SU-DHL-6 (cell line): ENCODE measurements around the gene PRDM15.

Experiments
- H2AFZ ChIP-seq: fragments of 200-600 bp; sonication (generic); 2 replicates; pipeline ENCODE4 v1.6.1; 2014; ENCODE audit warnings: low read depth, mild to moderate bottlenecking, moderate library complexity, mixed read lengths, antibody characterized with exemption, low read length; ENCODE audit not compliant: severe bottlenecking
- H3F3A ChIP-seq: fragments of 200-600 bp; shearing (Covaris generic); 2 replicates; pipeline ENCODE4 v1.6.0; 2016; ENCODE audit warnings: antibody characterized with exemption, mild to moderate bottlenecking; ENCODE audit not compliant: insufficient read depth
- H3K27ac ChIP-seq: fragments of 200-600 bp; sonication (generic); 2 replicates; pipeline ENCODE4 v1.5.1; 2016; ENCODE audit warnings: low read depth, mild to moderate bottlenecking, low read length, moderate library complexity, mixed read lengths
- H3K27me3 ChIP-seq: fragments of 200-600 bp; sonication (generic), shearing (Covaris generic); 2 replicates; pipeline ENCODE4 v1.6.0; 2014; ENCODE audit warnings: mild to moderate bottlenecking, low read length
- H3K36me3 ChIP-seq: fragments of 200-600 bp; sonication (generic); 2 replicates; pipeline ENCODE4 v1.6.1; 2014; ENCODE audit warnings: mild to moderate bottlenecking, low read length, mixed read lengths
- H3K4me2 ChIP-seq: fragments of 300-600, 200-600 bp; shearing (Covaris generic), sonication (generic); 2 replicates; pipeline ENCODE4 v1.6.0; 2014; ENCODE audit warnings: low read length, low read depth, mild to moderate bottlenecking; ENCODE audit not compliant: poor library complexity, severe bottlenecking
- H3K4me3 ChIP-seq: fragments of 200-600 bp; sonication (generic); 2 replicates; pipeline ENCODE4 v1.5.1; 2014; ENCODE audit warnings: antibody characterized with exemption, low read length, mild to moderate bottlenecking, mixed read lengths; ENCODE audit not compliant: insufficient read depth, poor library complexity, severe bottlenecking
- H3K79me2 ChIP-seq: fragments of 200-600 bp; sonication (generic); 2 replicates; pipeline ENCODE4 v1.6.1; 2014; ENCODE audit warnings: mild to moderate bottlenecking, low read length, moderate library complexity; ENCODE audit not compliant: insufficient read depth
- H3K9ac ChIP-seq: fragments of 200-600 bp; sonication (generic); 2 replicates; pipeline ENCODE4 v1.7.0; 2014; ENCODE audit warnings: mild to moderate bottlenecking, low read length
- H3K9me2 ChIP-seq: fragments of 200-600 bp; sonication (generic); replicated peaks from 2 replicates; pipeline ENCODE4 v1.6.1; 2014; ENCODE audit warnings: low read length; ENCODE audit not compliant: insufficient read depth
- H3K9me3 ChIP-seq: fragments of 200-600 bp; sonication (generic); 2 replicates; pipeline ENCODE4 v1.6.1; 2014; ENCODE audit warnings: low read length, mixed read lengths; ENCODE audit not compliant: insufficient read depth
- H4K20me1 ChIP-seq: fragments of 200-600 bp; sonication (generic); 2 replicates; pipeline ENCODE4 v1.6.1; 2014; ENCODE audit warnings: low read depth, mild to moderate bottlenecking, antibody characterized with exemption, low read length, moderate library complexity, mixed read lengths
- CTCF ChIP-seq: fragments of 200-600 bp; sonication (generic); IDR thresholded peaks from one replicate; pipeline ENCODE4 v1.5.1; 2017; ENCODE audit warnings: antibody characterized with exemption, mild to moderate bottlenecking, low read length, moderate library complexity; ENCODE audit not compliant: insufficient read depth, poor library complexity, severe bottlenecking
- EZH2phosphoT487 ChIP-seq: fragments of 200-600 bp; sonication (generic), shearing (Covaris generic); conservative IDR thresholded peaks from 2 replicates; pipeline ENCODE4 v1.6.1; 2018; ENCODE audit warnings: mild to moderate bottlenecking, antibody characterized with exemption, low read length, moderate library complexity, mixed read lengths

Gene PRDM15

GRCh38 chr21:41761934-41762635, 117.1 kb downstream of the PRDM15 start:
- TF ChIP-seq EZH2phosphoT487 (no peak), CTCF (no peak)
- Histone ChIP-seq H3K36me3 (no peaks in the 10 kb centered on the region), H3K79me2 (no peaks in the 10 kb centered on the region)

GRCh38 chr21:41761211-41761933, 117.8 kb downstream of the PRDM15 start:
- no peak overlapping the region for H3K27ac ChIP-seq
- H4K20me1 ChIP-seq = no peaks in the 10 kb centered on the region
- no peak overlapping the region for H2AFZ ChIP-seq

More at GRCh38 chr21:41761934-41762635, 117.1 kb downstream of the PRDM15 start:
- Histone ChIP-seq H3K27me3 (no peaks in the 10 kb centered on the region), H3K4me3 (no peak overlapping the region), H2AFZ (no peak overlapping the region), H4K20me1 (no peaks in the 10 kb centered on the region), H3K9me3 (no peaks in the 10 kb centered on the region), H3K9me2 (no peaks in the 10 kb centered on the region), H3K27ac (no peak overlapping the region), H3K9ac (no peak overlapping the region), H3K4me2 (no peak overlapping the region), H3F3A (no peaks in the 10 kb centered on the region)

GRCh38 chr21:41760411-41760810, 118.7 kb downstream of the PRDM15 start:
- no peaks in the 10 kb centered on the region for H3K9me3 ChIP-seq
- no peaks in the 10 kb centered on the region for H4K20me1 ChIP-seq
- no peak overlapping the region for H3K27ac ChIP-seq
- H3K4me3 ChIP-seq = no peak overlapping the region
- no peaks in the 10 kb centered on the region for H3F3A ChIP-seq
- TF ChIP-seq CTCF (no peak), EZH2phosphoT487 (no peak)
- no peaks in the 10 kb centered on the region for H3K36me3 ChIP-seq
- H3K27me3 ChIP-seq = no peaks in the 10 kb centered on the region
- no peaks in the 10 kb centered on the region for H3K79me2 ChIP-seq
- no peak overlapping the region for H3K9ac ChIP-seq
- H3K4me2 ChIP-seq = no peak overlapping the region
- H3K9me2 ChIP-seq = no peaks in the 10 kb centered on the region
- H2AFZ ChIP-seq = no peak overlapping the region

More at GRCh38 chr21:41761211-41761933, 117.8 kb downstream of the PRDM15 start:
- Histone ChIP-seq H3K79me2 (no peaks in the 10 kb centered on the region), H3K9me3 (no peaks in the 10 kb centered on the region), H3K9me2 (no peaks in the 10 kb centered on the region), H3F3A (no peaks in the 10 kb centered on the region), H3K36me3 (no peaks in the 10 kb centered on the region), H3K27me3 (no peaks in the 10 kb centered on the region), H3K4me3 (no peak overlapping the region), H3K9ac (no peak overlapping the region), H3K4me2 (no peak overlapping the region)
- no peak for TF ChIP-seq EZH2phosphoT487
- no peak for TF ChIP-seq CTCF
